Panc1 (cell line): Measurements from ENCODE around the gene NCKAP5. TPM values are rescaled to one million over a fixed set of nuclear protein-coding genes. Genes with fewer than 3 reads are reported as not detected.

Source experiments
- ATAC-seq: fragments of 200-7000 bp; cut with Tn5 transposase; 2 replicates; pipeline ENCODE4 v1.9.1; 2020; ENCODE audit warnings: mild to moderate bottlenecking, moderate library complexity
- BruUV-seq: library from RNA; stranded (reverse); fragments of 400-500 nt; replicated peaks from 2 replicates; lab custom pipeline; 2021; lab: Mats Ljungman, UMichigan
- CTCF ChIA-PET: fragments of 300-600 bp; sonication (Branson Sonifier 250); formaldehyde crosslinking; loops from one replicate; lab custom pipeline; 2022; ENCODE audit warnings: antibody characterized with exemption; lab: Charles Lee
- POLR2A ChIA-PET: fragments of 300-600 bp; sonication (Branson Sonifier 250); formaldehyde crosslinking; loops from one replicate; lab custom pipeline; 2022; ENCODE audit warnings: antibody characterized with exemption; lab: Charles Lee
- DNase-seq: peaks from one replicate; pipeline ENCODE4 v3.0.0-alpha.2; 2010; ENCODE audit warnings: low read depth, low spot score
- H3K27ac ChIP-seq: 2 replicates; pipeline ENCODE4 v1.5.1; 2011; ENCODE audit warnings: mild to moderate bottlenecking, low read length, inconsistent platforms
- H3K27me3 ChIP-seq: fragments of 200-500 bp; sonication (Bioruptor generic); 2 replicates; pipeline ENCODE4 v1.6.0; 2014; ENCODE audit warnings: low read length, inconsistent platforms; ENCODE audit not compliant: control insufficient read depth, insufficient read depth
- H3K36me3 ChIP-seq: fragments of 200-500 bp; sonication (Bioruptor generic); 2 replicates; pipeline ENCODE4 v1.5.1; 2014; ENCODE audit warnings: inconsistent platforms, mild to moderate bottlenecking, low read length, moderate library complexity; ENCODE audit not compliant: control insufficient read depth, insufficient read depth
- H3K4me1 ChIP-seq: 2 replicates; pipeline ENCODE4 v1.5.1; 2011; ENCODE audit warnings: inconsistent platforms, mild to moderate bottlenecking, low read length, moderate library complexity; ENCODE audit not compliant: control insufficient read depth, insufficient read depth
- H3K4me3 ChIP-seq, 2 experiments: 2 replicates each; pipeline ENCODE4 v1.5.1; 2011 to 2012; ENCODE audit warnings: low read depth in 2 of 2, low read length in 2 of 2, mild to moderate bottlenecking in 2 of 2, inconsistent platforms in 1 of 2, moderate library complexity in 1 of 2
- H3K9me3 ChIP-seq: fragments of 200-500 bp; sonication (Bioruptor generic); 2 replicates; pipeline ENCODE4 v1.5.1; 2014; ENCODE audit warnings: low read depth, mild to moderate bottlenecking, inconsistent platforms, low read length, moderate library complexity; ENCODE audit not compliant: control insufficient read depth, insufficient read depth
- CTCF ChIP-seq: fragments of 450-650 bp; IDR thresholded peaks from 2 replicates; pipeline ENCODE4 v1.5.1; 2017; ENCODE audit warnings: mild to moderate bottlenecking
- POLR2AphosphoS5 ChIP-seq: IDR thresholded peaks from 2 replicates; pipeline ENCODE4 v1.6.1; 2012; ENCODE audit warnings: mild to moderate bottlenecking, low read depth, low read length, moderate library complexity
- REST ChIP-seq, 2 experiments: IDR thresholded peaks; 2 replicates each; pipeline ENCODE4 v1.6.1; 2011 to 2012; ENCODE audit warnings: low read depth in 2 of 2, control low read depth in 1 of 2, low read length in 1 of 2, mild to moderate bottlenecking in 1 of 2, moderate library complexity in 1 of 2; ENCODE audit not compliant: insufficient read depth in 1 of 2
- SIN3A ChIP-seq: IDR thresholded peaks from 2 replicates; pipeline ENCODE4 v1.6.1; 2012; ENCODE audit warnings: low read depth, mild to moderate bottlenecking, low read length, moderate library complexity, borderline replicate concordance; ENCODE audit not compliant: insufficient read depth
- TCF7L2 ChIP-seq: IDR thresholded peaks from 2 replicates; pipeline ENCODE4 v1.6.1; 2011; ENCODE audit warnings: mild to moderate bottlenecking, low read depth, low read length, inconsistent platforms
- in situ Hi-C: cut with HindIII; loops from 2 replicates; pipeline ENCODE4 v1.10.0; 2016; ENCODE audit warnings: low sequenced_read_pairs, low pct_unique_long_range_greater_than_20kb
- intact Hi-C: fragments of 100-400 bp; cut with micrococcal nuclease; formaldehyde crosslinking; loops from one replicate; pipeline ENCODE4 v1.10.0; 2022; ENCODE audit not compliant: unreplicated experiment
- total RNA-seq: library from RNA; stranded (reverse); gene quantifications from one replicate; pipeline ENCODE4 v1.2.1, GENCODE V29; 2021; ENCODE audit not compliant: unreplicated experiment

Gene NCKAP5
- total RNA-seq, 1 experiment from 2014 or later, result 0.10 TPM

- Histone ChIP-seq H3K4me1 (no peaks in the 10 kb centered on the region), H3K36me3 (no peaks in the 10 kb centered on the region), H3K4me3 (no peak overlapping the region), H3K27ac (no peak overlapping the region), H3K27me3 (no peaks in the 10 kb centered on the region), H3K9me3 (no peaks in the 10 kb centered on the region)
- in situ Hi-C loops, result no loop called here
- ATAC-seq (no peak), DNase-seq (no peak)
- TF ChIP-seq REST (IDR thresholded peaks at IDR 0.05; ENCODE audit: insufficient read depth in 1 of 2, low read depth in 2 of 2, low read length in 1 of 2) (no peak), TCF7L2 (no peak), POLR2AphosphoS5 (no peak), CTCF (no peak), SIN3A (no peak)
- intact Hi-C loops, result no loop called here
- CTCF ChIA-PET, result no interaction called here
- no TSS peak for BruUV-seq
- POLR2A ChIA-PET, result interaction anchor here (0.7 kb wide), 1 partner anchor 22 kb away, joined by 3 read pairs; no protein-coding TSS in a partner anchor
Observed at GRCh38 chr2:133608291-133608690, 40.0 kb upstream of the NCKAP5 start.

GRCh38 chr2:133607679-133608078 lies 39.4 kb upstream of the NCKAP5 start:
- CTCF ChIA-PET, result no interaction called here
- BruUV-seq, result no TSS peak
- POLR2A ChIA-PET, result interaction anchor here (0.7 kb wide), 1 partner anchor 23 kb away, joined by 3 read pairs; no protein-coding TSS in a partner anchor
- Histone ChIP-seq H3K9me3 (no peaks in the 10 kb centered on the region), H3K36me3 (no peaks in the 10 kb centered on the region), H3K27me3 (no peaks in the 10 kb centered on the region), H3K4me1 (no peaks in the 10 kb centered on the region), H3K27ac (no peak overlapping the region), H3K4me3 (no peak overlapping the region)
- in situ Hi-C loops, result no loop called here
- TF ChIP-seq CTCF (no peak), TCF7L2 (no peak)
- ATAC-seq, result no peak
- no peak for DNase-seq
- intact Hi-C loops, result no loop called here
